Smooth muscle cell (in vitro differentiated cells): Measurements from ENCODE around the gene KPTN. TPM values are rescaled to one million over a fixed set of nuclear protein-coding genes. Genes with fewer than 3 reads are reported as not detected.

Experiments used
- DNase-seq: peaks from one replicate; lab custom pipeline; 2025; ENCODE audit not compliant: unreplicated experiment; lab: John Stamatoyannopoulos, UW
- H2AFZ ChIP-seq: fragments of 200-600 bp; sonication (generic); 2 replicates; pipeline ENCODE4 v1.6.0; 2016; ENCODE audit warnings: antibody characterized with exemption, low read depth, mild to moderate bottlenecking
- H3F3A ChIP-seq: fragments of 200-600 bp; sonication (generic); 2 replicates; pipeline ENCODE4 v1.6.0; 2017; ENCODE audit warnings: antibody characterized with exemption, low read depth
- H3K27ac ChIP-seq: fragments of 200-600 bp; sonication (generic); 2 replicates; pipeline ENCODE4 v1.5.1; 2016; ENCODE audit warnings: low read depth, mild to moderate bottlenecking
- H3K27me3 ChIP-seq: fragments of 200-600 bp; sonication (generic); 2 replicates; pipeline ENCODE4 v1.6.1; 2016; ENCODE audit warnings: low read depth, mild to moderate bottlenecking
- H3K36me3 ChIP-seq: fragments of 200-600 bp; sonication (generic); 2 replicates; pipeline ENCODE4 v1.5.1; 2016; ENCODE audit warnings: low read depth
- H3K4me1 ChIP-seq: fragments of 200-600 bp; sonication (generic); 2 replicates; pipeline ENCODE4 v1.5.1; 2016; ENCODE audit warnings: low read depth
- H3K4me2 ChIP-seq: fragments of 200-600 bp; sonication (generic); 2 replicates; pipeline ENCODE4 v1.6.0; 2016; ENCODE audit warnings: mild to moderate bottlenecking
- H3K4me3 ChIP-seq: fragments of 200-600 bp; sonication (generic); 2 replicates; pipeline ENCODE4 v1.5.1; 2016; ENCODE audit warnings: mild to moderate bottlenecking
- H3K79me2 ChIP-seq: fragments of 200-600 bp; sonication (generic); 2 replicates; pipeline ENCODE4 v1.6.0; 2016; ENCODE audit warnings: low read depth, mild to moderate bottlenecking
- H3K9ac ChIP-seq: fragments of 200-600 bp; sonication (generic); 2 replicates; pipeline ENCODE4 v1.6.0; 2016; ENCODE audit warnings: low read depth
- H3K9me3 ChIP-seq: fragments of 200-600 bp; sonication (generic); replicated peaks from 2 replicates; pipeline ENCODE4 v1.5.1; 2016; ENCODE audit warnings: low read depth
- H4K20me1 ChIP-seq: fragments of 200-600 bp; sonication (generic); 2 replicates; pipeline ENCODE4 v1.6.0; 2016; ENCODE audit warnings: low read depth
- CTCF ChIP-seq: fragments of 200-600 bp; sonication (generic); IDR thresholded peaks from 2 replicates; pipeline ENCODE4 v1.5.1; 2017; ENCODE audit warnings: borderline replicate concordance, mild to moderate bottlenecking, antibody characterized with exemption; ENCODE audit not compliant: insufficient read depth, poor library complexity, severe bottlenecking
- WGBS: methylation state at CpG from one replicate; pipeline ENCODE4 v1.1.7; 2016; ENCODE audit warnings: low lambda C conversion rate; 5-methylcytosine and 5-hydroxymethylcytosine counted together
- polyA plus RNA-seq: library from polyadenylated mRNA; unstranded; fragments of >200 nt; fragmentation: Nextera tagmentation; extraction: Ambion mirVana; gene quantifications from 2 replicates; pipeline ENCODE4 v1.2.1, GENCODE V29; 2016
- total RNA-seq: library from RNA; depleted of rRNA; stranded (reverse); fragments of >200 nt; gene quantifications from 2 replicates; pipeline ENCODE4 v1.2.3, GENCODE V29; 2014

Gene KPTN
- total and polyA plus RNA-seq, 2 experiments from 2014 or later = 10.6 to 12.2 TPM

- Histone ChIP-seq H3K9ac (no peak overlapping the region), H3K4me3 (no peak overlapping the region), H3K36me3 (no peaks in the 10 kb centered on the region), H3K79me2 (no peaks in the 10 kb centered on the region), H3K27ac (no peak overlapping the region), H4K20me1 (no peaks in the 10 kb centered on the region), H3K27me3 (peaks cover 22% of the 10 kb centered on the region), H3F3A (no peaks in the 10 kb centered on the region), H3K4me1 (no peaks in the 10 kb centered on the region), H3K9me3 (no peaks in the 10 kb centered on the region), H2AFZ (no peak overlapping the region), H3K4me2 (no peak overlapping the region)
- WGBS = 91% methylated on average over 10 of the region's 10 CpGs
- TF ChIP-seq CTCF = no peak
- DNase-seq = no peak
Measured at GRCh38 chr19:47473336-47473735, 10.7 kb downstream of the KPTN start.

- Histone ChIP-seq H3K36me3 (no peaks in the 10 kb centered on the region), H3K4me3 (peak within 1 kb of the TSS; percentile 29), H3F3A (no peaks in the 10 kb centered on the region), H3K9me3 (no peaks in the 10 kb centered on the region), H3K4me2 (peak within 1 kb of the TSS; percentile 78), H2AFZ (no peak within 1 kb of the TSS), H3K27me3 (peaks cover 26% of the 10 kb centered on the region), H3K9ac (no peak within 1 kb of the TSS), H3K27ac (no peak within 1 kb of the TSS), H3K79me2 (no peaks in the 10 kb centered on the region), H3K4me1 (no peaks in the 10 kb centered on the region), H4K20me1 (no peaks in the 10 kb centered on the region)
- WGBS = 50% methylated on average over 2 of the region's 29 CpGs
- DNase-seq = peak; percentile 70
- TF ChIP-seq CTCF = no peak
Measured at GRCh38 chr19:47471733-47472457, 12.1 kb downstream of the KPTN start, which contains the start of gene SLC8A2. SLC8A2 (minus strand) TSS chr19:47471893; CDS start chr19:47466403, 5,490 bp downstream.

- Histone ChIP-seq H2AFZ (no peak overlapping the region), H3K4me3 (peak overlapping the region; percentile 29), H3K4me2 (peak overlapping the region; percentile 78), H3K27ac (no peak overlapping the region), H3K4me1 (no peaks in the 10 kb centered on the region), H3K9ac (no peak overlapping the region), H4K20me1 (no peaks in the 10 kb centered on the region), H3K79me2 (no peaks in the 10 kb centered on the region), H3F3A (no peaks in the 10 kb centered on the region), H3K36me3 (no peaks in the 10 kb centered on the region), H3K9me3 (no peaks in the 10 kb centered on the region), H3K27me3 (peaks cover 26% of the 10 kb centered on the region)
- no peak for DNase-seq
- 4% methylated on average over 9 of the region's 16 CpGs for WGBS
- TF ChIP-seq CTCF = no peak
Measured at GRCh38 chr19:47471381-47471732, 12.7 kb downstream of the KPTN start.
